IMR-90 (cell line): Measurements from ENCODE around the gene PRDM2.

Experiments
- ELK1 ChIP-seq: fragments of 150-350 bp; IDR thresholded peaks from 2 replicates; pipeline ENCODE4 v1.6.1; 2016; ENCODE audit warnings: low read depth, mild to moderate bottlenecking, low read length, moderate library complexity, borderline replicate concordance
- FOS ChIP-seq: fragments of 150-350 bp; IDR thresholded peaks from 2 replicates; pipeline ENCODE4 v1.6.1; 2016; ENCODE audit warnings: low read depth, low read length
- MXI1 ChIP-seq: IDR thresholded peaks from 2 replicates; pipeline ENCODE4 v1.6.1; 2012; ENCODE audit warnings: low read depth, mild to moderate bottlenecking, low read length, moderate library complexity, borderline replicate concordance
- POLR2A ChIP-seq: IDR thresholded peaks from 2 replicates; pipeline ENCODE4 v1.6.1; 2012; ENCODE audit warnings: mild to moderate bottlenecking, low read depth, low read length
- RAD21 ChIP-seq: IDR thresholded peaks from 2 replicates; pipeline ENCODE4 v1.6.1; 2012; ENCODE audit warnings: low read length, improper control_type of control experiment
- SMC3 ChIP-seq: fragments of 150-350 bp; IDR thresholded peaks from 2 replicates; pipeline ENCODE4 v1.6.1; 2016; ENCODE audit warnings: low read depth, mild to moderate bottlenecking, antibody characterized with exemption, low read length, moderate library complexity
- TF ChIP-seq, protein P1 (sequence below): conservative IDR thresholded peaks from 2 replicates; pipeline ENCODE4 v1.5.1; 2012; ENCODE audit warnings: mild to moderate bottlenecking, low read depth, low read length, improper control_type of control experiment

DNA sequence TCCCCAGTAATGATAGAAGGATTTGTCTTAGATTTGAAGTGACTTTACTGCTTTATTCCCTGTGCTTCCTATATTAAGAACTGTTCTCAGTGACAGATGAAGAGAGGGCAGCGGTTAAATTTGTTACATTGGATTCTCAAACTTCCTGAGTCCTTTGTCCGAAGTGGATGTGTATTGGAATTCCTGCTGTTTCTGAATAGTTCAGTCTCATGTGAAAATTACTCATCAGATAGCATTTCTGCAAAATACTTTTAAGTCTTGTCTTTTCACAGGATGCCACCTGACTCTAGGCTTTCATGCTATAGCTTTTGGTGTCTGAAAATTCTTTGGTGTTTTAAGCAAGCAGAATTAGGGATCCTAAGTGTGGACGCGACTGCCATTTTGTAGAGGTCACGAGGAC lies 83.6 kb downstream of the PRDM2 start:
- TF ChIP-seq, protein P1, sequence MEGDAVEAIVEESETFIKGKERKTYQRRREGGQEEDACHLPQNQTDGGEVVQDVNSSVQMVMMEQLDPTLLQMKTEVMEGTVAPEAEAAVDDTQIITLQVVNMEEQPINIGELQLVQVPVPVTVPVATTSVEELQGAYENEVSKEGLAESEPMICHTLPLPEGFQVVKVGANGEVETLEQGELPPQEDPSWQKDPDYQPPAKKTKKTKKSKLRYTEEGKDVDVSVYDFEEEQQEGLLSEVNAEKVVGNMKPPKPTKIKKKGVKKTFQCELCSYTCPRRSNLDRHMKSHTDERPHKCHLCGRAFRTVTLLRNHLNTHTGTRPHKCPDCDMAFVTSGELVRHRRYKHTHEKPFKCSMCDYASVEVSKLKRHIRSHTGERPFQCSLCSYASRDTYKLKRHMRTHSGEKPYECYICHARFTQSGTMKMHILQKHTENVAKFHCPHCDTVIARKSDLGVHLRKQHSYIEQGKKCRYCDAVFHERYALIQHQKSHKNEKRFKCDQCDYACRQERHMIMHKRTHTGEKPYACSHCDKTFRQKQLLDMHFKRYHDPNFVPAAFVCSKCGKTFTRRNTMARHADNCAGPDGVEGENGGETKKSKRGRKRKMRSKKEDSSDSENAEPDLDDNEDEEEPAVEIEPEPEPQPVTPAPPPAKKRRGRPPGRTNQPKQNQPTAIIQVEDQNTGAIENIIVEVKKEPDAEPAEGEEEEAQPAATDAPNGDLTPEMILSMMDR = no peak
- TF ChIP-seq POLR2A (no peak), RAD21 (no peak), ELK1 (no peak), SMC3 (no peak), FOS (no peak), MXI1 (no peak)
